ENCODE data around the gene ALDH4A1.

The ALDH4A1 gene

DNA sequence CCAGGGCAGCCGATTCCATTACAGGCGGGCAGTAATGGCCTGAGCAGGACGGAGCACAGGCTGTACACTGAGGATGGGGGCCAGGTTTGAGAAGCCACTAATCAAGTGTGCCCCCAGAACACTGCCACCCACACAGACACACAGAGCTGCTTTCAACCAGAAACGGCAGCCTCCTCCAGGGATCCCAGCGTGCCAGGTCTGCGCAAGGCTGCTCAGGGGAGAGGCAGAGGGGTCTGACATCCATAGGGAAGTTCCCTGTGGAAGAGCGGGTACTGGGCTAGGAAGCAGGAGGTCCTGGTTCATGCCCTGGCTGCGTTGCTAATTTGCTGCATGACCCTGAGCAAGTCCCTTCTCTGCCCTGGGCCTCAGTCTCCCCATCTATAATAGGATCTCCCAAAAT, 26.1 kb upstream of the ALDH4A1 start:
- TF ChIP-seq YY1 (IDR thresholded peaks at IDR 0.05; ENCODE audit: low read depth): no peak
- TF ChIP-seq, protein P1, sequence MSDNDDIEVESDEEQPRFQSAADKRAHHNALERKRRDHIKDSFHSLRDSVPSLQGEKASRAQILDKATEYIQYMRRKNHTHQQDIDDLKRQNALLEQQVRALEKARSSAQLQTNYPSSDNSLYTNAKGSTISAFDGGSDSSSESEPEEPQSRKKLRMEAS (IDR thresholded peaks at IDR 0.05): no peak
- TF ChIP-seq, protein P2, sequence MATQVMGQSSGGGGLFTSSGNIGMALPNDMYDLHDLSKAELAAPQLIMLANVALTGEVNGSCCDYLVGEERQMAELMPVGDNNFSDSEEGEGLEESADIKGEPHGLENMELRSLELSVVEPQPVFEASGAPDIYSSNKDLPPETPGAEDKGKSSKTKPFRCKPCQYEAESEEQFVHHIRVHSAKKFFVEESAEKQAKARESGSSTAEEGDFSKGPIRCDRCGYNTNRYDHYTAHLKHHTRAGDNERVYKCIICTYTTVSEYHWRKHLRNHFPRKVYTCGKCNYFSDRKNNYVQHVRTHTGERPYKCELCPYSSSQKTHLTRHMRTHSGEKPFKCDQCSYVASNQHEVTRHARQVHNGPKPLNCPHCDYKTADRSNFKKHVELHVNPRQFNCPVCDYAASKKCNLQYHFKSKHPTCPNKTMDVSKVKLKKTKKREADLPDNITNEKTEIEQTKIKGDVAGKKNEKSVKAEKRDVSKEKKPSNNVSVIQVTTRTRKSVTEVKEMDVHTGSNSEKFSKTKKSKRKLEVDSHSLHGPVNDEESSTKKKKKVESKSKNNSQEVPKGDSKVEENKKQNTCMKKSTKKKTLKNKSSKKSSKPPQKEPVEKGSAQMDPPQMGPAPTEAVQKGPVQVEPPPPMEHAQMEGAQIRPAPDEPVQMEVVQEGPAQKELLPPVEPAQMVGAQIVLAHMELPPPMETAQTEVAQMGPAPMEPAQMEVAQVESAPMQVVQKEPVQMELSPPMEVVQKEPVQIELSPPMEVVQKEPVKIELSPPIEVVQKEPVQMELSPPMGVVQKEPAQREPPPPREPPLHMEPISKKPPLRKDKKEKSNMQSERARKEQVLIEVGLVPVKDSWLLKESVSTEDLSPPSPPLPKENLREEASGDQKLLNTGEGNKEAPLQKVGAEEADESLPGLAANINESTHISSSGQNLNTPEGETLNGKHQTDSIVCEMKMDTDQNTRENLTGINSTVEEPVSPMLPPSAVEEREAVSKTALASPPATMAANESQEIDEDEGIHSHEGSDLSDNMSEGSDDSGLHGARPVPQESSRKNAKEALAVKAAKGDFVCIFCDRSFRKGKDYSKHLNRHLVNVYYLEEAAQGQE (IDR thresholded peaks at IDR 0.05; ENCODE audit: low read depth): no peak
- TF ChIP-seq RAD21 (IDR thresholded peaks at IDR 0.05; ENCODE audit: low read depth): no peak
- TF ChIP-seq TAF1 (IDR thresholded peaks at IDR 0.05; ENCODE audit: low read depth): no peak
- no peak for TF ChIP-seq TCF12 (IDR thresholded peaks at IDR 0.05; ENCODE audit: low read depth)
- no peak for TF ChIP-seq ZBTB7A (IDR thresholded peaks at IDR 0.05; ENCODE audit: low read depth)
- TF ChIP-seq, protein P3, sequence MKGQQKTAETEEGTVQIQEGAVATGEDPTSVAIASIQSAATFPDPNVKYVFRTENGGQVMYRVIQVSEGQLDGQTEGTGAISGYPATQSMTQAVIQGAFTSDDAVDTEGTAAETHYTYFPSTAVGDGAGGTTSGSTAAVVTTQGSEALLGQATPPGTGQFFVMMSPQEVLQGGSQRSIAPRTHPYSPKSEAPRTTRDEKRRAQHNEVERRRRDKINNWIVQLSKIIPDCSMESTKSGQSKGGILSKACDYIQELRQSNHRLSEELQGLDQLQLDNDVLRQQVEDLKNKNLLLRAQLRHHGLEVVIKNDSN (IDR thresholded peaks at IDR 0.05): no peak
- no peak for TF ChIP-seq CREB1 (IDR thresholded peaks at IDR 0.05; ENCODE audit: low read depth)
- no peak for TF ChIP-seq FOXM1 (IDR thresholded peaks at IDR 0.05; ENCODE audit: borderline replicate concordance, low read depth)
- TF ChIP-seq TEAD4 (IDR thresholded peaks at IDR 0.05): no peak
- no peak for TF ChIP-seq CEBPB (IDR thresholded peaks at IDR 0.05)
- TF ChIP-seq EP300 (IDR thresholded peaks at IDR 0.05; ENCODE audit: borderline replicate concordance): no peak
- no peak for TF ChIP-seq NFIC (IDR thresholded peaks at IDR 0.05)
- no peak for TF ChIP-seq EGR1 (IDR thresholded peaks at IDR 0.05)

DNA sequence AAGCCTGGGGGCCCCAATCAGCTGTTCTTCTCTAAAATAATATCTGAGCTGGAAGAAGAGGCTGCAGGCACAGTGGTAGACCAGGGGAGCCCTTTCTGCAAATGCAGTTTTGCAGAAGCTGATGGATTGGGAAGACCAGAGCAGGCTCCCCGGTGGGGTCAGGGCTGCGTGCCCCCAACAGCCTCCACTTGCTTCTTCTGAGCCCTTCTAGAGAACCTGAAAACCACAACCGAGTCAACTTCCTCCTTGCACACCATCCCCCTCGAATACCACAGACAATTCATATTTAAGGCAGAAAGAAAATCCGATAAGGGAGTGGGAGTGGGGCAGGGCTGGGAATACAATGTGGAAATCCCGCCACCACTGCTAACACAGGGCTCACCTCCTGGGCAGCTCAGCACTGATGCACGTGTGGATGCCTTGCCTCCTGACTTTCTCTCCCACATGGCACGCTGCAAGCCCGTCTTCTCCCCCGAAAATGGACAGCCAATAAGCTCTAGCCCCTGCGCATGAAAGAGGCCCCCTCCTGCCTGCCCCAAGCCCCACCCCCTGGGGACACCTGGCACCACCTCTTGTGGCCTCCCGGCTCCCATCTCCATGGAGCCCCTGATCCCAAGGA, 25.4 kb upstream of the ALDH4A1 start:
- TF ChIP-seq, protein P3 (IDR thresholded peaks at IDR 0.05): no peak
- TF ChIP-seq NFIC (IDR thresholded peaks at IDR 0.05) (no peak), TAF1 (IDR thresholded peaks at IDR 0.05; ENCODE audit: low read depth) (no peak), TEAD4 (IDR thresholded peaks at IDR 0.05) (no peak), ZBTB7A (IDR thresholded peaks at IDR 0.05; ENCODE audit: low read depth) (no peak), EP300 (IDR thresholded peaks at IDR 0.05; ENCODE audit: borderline replicate concordance) (no peak), TCF12 (IDR thresholded peaks at IDR 0.05; ENCODE audit: low read depth) (no peak), YY1 (IDR thresholded peaks at IDR 0.05; ENCODE audit: low read depth) (no peak)
- TF ChIP-seq, protein P2 (IDR thresholded peaks at IDR 0.05; ENCODE audit: low read depth): no peak

DNA sequence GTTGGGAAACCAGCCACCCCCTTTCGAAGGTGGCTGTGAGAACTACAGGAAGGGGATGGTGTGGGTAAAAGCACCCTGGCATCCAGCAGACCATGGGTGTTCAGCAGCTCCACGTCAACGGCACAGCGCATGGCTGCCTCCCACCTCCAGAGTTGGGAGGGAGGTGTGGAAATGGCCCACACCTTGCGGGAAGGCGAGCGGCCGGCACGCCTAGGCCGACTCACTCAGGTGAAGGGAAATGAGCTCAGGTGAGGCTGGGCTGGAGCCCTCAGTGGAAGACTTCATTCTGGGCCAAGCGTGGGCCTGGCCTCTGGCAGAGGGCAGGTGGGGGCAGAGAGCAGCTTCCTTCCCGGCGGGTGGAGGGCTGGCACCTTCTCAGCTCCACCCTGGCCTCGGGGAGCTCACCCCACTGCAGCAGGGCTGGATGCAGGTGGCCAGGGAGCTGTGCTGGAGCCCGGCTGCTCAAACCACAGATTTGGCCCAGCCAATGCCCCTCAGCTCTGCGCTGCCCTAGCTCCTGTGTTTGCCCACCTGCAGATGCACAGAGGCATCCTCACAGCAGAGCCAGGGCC, 24.8 kb upstream of the ALDH4A1 start:
- TF ChIP-seq CEBPB (IDR thresholded peaks at IDR 0.05): no peak
- no peak for TF ChIP-seq TAF1 (IDR thresholded peaks at IDR 0.05; ENCODE audit: low read depth)
- TF ChIP-seq CREB1 (IDR thresholded peaks at IDR 0.05; ENCODE audit: low read depth): no peak
- TF ChIP-seq, protein P3 (IDR thresholded peaks at IDR 0.05): no peak
- TF ChIP-seq ZBTB7A (IDR thresholded peaks at IDR 0.05; ENCODE audit: low read depth): no peak
- no peak for TF ChIP-seq YY1 (IDR thresholded peaks at IDR 0.05; ENCODE audit: low read depth)

DNA sequence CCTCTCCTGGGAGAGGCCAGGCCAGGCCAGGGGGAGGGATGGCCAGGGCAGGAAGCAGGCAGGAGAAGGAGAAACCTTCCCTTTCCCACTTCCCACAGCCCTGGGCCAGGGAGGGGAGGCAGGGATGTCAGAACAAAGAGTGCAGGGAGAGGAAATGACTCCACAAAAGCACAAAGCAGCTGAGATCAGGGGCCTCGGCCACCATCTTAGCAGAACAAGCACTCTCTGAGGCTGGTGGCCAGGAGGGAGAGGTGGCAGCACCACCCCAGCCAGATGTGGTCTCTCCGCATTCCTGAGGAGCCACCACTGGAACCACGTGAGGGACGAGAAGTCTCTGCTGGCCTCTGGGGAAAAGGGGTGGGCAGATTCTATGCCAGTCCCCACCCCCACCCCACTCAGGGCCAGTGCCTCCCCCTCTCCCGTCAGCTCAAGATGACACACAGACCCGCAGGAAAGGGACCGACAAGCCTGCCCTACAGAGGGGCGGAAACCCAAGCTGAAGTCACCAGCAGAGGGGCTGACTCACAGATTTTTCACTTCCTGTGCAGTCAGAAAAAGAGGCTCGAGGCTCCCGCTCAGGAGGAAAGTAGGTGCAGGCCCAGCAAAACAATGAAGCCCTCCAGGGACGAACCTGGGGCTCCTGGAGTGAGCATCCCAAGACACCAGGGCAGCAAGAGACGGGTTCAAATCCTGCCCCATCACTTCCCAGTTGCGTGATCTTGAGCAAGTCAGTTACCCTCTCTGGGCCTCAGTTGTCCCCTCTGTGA, 24.1 kb upstream of the ALDH4A1 start:
- TF ChIP-seq RAD21 (IDR thresholded peaks at IDR 0.05; ENCODE audit: low read depth): no peak; the same call in 1 of the 2 replicates
- no peak for TF ChIP-seq NFIC (IDR thresholded peaks at IDR 0.05)
- peak; percentile 70 for TF ChIP-seq TEAD4 (IDR thresholded peaks at IDR 0.05)
- TF ChIP-seq, protein P1 (IDR thresholded peaks at IDR 0.05): 0 out of 2 replicates have a peak, but pooled peaks have one; percentile 11
- TF ChIP-seq CEBPB (IDR thresholded peaks at IDR 0.05): no peak
- TF ChIP-seq EP300 (IDR thresholded peaks at IDR 0.05; ENCODE audit: borderline replicate concordance): no peak
- TF ChIP-seq, protein P3 (IDR thresholded peaks at IDR 0.05): peak; percentile 85
- no peak for TF ChIP-seq TCF12 (IDR thresholded peaks at IDR 0.05; ENCODE audit: low read depth)
- TF ChIP-seq EGR1 (IDR thresholded peaks at IDR 0.05): no peak
- TF ChIP-seq TAF1 (IDR thresholded peaks at IDR 0.05; ENCODE audit: low read depth): peak; percentile 42; the same call in 1 of the 2 replicates
- no peak for TF ChIP-seq CREB1 (IDR thresholded peaks at IDR 0.05; ENCODE audit: low read depth)
